Amniotic epithelial cell (primary cell): ENCODE measurements around the gene KLHL20.
"Not testable (repeated sequence)": the region's sequence is repeated elsewhere in the genome, so short reads cannot be mapped to it uniquely, and the experiment has no call there.

Experiments used
- DNase-seq: peaks from one replicate; pipeline ENCODE4 v3.0.0-alpha.2; 2010; ENCODE audit warnings: low read depth

The KLHL20 gene

GRCh38 chr1:173714759-173715537 lies at the start of gene KLHL20:
TSS of gene KLHL20 (plus strand) at chr1:173714981. CDS start at chr1:173716044, 1,063 bp downstream.
- DNase-seq, result peak; percentile 91

DNA sequence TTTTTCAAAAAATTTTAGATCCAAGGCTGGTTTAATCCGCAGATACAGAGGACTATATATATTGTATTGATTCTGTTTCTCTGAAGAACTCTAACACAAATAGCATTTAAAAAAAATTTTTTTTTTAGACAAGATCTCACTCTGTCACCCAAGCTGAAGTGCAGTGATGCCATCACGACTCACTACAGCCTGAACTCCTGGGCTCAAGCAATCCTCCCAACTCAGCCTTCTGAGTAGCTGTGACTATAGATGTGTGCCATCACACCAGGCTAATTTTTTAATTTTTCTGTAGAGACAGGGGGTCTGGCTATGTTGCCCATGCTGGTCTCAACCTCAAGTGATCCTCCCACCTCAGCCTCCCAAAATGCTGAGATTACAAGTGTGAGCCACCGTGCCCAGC lies 48.1 kb upstream of the KLHL20 start:
- DNase-seq, result no peak

- peak; percentile 23 for DNase-seq
Measured at GRCh38 chr1:173669491-173669941, 45.3 kb upstream of the KLHL20 start, which contains the start of gene ANKRD45. TSS of gene ANKRD45 (minus strand) at chr1:173669851. CDS start at chr1:173659418, 10,433 bp downstream.

- DNase-seq, result not testable (repeated sequence)
Measured at GRCh38 chr1:173674496-173674895, 40.3 kb upstream of the KLHL20 start.

- DNase-seq, result not testable (repeated sequence)
Measured at GRCh38 chr1:173680152-173680551, 34.6 kb upstream of the KLHL20 start.

GRCh38 chr1:173682184-173682583 lies 32.6 kb upstream of the KLHL20 start:
- DNase-seq, result peak; percentile 2

GRCh38 chr1:173683838-173684237 lies 30.9 kb upstream of the KLHL20 start:
- DNase-seq, result not testable (repeated sequence)

DNA sequence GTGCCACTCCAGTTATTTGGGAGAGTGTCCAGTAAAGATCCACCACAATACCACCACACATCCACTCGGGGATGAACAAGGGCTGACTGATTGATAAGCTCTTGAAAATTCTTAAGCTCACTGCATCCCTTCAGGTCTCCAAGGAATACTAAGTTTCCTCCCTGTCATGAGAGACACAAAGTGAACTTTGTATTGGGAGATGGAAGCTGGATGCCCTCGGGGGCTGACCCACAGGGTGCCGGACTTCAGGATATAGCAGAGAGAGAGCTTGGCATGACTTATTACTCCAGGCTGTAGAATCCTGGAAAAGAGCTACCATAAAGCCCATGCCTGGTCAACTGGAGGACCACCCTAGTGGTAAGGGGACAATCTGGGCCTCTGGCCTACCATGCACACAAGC lies 29.7 kb upstream of the KLHL20 start:
- not testable (repeated sequence) for DNase-seq

DNA sequence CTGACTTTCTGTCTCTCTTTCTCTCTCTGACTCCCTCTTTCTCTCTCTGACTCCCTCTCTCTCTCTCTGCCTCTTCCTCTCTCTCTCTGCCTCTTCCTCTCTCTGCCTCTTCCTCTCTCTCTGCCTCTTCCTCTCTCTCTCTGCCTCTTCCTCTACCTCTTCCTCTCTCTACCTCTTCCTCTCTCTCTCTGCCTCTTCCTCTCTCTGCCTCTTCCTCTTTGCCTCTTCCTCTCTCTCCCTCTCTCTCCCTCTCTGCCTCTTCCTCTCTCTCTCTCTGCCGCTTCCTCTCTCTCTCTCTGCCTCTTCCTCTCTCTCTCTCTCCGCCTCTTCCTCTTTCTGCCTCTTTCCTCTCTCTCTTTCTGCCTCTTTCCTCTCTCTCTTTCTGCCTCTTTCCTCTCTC lies 26.5 kb upstream of the KLHL20 start:
- DNase-seq, result no peak

DNA sequence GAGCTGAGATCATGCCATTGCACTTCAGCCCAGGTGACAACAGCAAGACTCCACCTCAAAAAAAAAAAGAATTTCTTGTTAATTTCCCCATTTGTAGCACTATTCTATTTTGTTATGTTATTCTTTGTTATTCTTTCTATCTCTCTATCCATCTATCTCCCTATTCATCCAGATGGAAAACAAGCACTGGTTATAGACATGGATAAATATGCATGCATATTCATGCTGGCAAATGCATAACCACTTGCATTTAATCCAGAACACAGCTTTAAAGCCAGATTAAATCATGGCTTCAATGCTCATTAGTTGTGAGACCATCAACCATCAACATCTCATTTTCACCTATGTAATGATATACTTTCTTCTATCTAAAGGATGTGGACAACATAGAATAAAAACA lies 21.5 kb upstream of the KLHL20 start:
- DNase-seq, result no peak

- not testable (repeated sequence) for DNase-seq
Measured at GRCh38 chr1:173701299-173701698, 13.5 kb upstream of the KLHL20 start.

GRCh38 chr1:173702736-173703135 lies 12.0 kb upstream of the KLHL20 start:
- DNase-seq, result no peak

DNA sequence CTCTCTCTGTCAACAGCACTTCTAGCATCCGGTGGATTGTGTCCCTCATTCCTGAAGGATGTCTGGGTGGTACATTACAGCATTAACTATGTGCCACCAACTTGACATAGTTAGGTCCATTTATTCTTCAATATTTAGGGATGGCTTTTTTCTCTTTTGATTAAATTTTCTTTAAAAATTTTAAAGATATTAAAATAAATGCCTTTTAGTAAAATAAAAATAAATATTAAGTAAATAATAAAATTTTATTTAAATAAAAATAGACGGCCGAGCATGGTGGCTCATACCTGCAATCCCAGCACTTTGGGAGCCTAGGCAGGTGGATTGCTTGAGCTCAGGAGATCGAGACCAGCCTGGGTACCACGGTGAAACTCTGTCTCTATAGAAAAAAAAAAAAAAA lies 9.7 kb upstream of the KLHL20 start:
- no peak for DNase-seq

GRCh38 chr1:173708787-173709186 lies 6.0 kb upstream of the KLHL20 start:
- no peak for DNase-seq

DNA sequence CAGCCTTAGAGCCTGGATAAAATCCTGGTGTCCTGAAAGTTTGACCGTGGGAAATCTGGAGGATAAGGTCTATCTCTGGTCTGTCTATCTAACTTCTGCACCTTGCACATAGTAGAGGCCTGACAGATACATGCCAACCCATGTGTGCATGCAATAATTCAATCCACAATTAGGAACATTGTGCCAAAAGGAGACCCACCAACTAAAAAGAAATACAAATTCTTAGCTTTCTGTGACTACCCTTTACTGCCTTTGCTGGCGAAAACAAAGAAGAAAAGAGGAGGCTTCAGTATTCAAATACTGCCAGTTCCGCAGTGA lies 381 bp upstream of the KLHL20 start:
- DNase-seq, result no peak

- DNase-seq, result no peak
Measured at GRCh38 chr1:173715538-173715844, 710 bp downstream of the KLHL20 start.

DNA sequence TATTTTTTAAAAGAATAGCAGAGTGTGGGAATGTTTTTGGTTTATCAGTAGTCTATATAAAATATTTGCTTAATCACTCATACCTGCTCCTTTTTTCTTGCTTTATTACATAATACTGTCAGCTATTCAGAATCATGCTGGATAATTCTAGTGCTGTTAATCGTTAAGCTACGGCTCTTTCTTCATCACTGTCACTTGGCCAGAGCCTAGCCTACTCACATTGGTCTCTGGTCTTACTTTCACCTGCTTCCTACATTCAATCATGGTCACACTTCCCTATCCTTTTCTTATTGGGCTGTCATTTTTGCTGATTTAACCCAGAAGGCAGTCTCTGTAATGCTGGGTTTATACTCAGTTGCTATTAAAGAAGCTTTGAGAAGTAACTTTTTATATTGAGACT lies 2.5 kb downstream of the KLHL20 start:
- no peak for DNase-seq

DNA sequence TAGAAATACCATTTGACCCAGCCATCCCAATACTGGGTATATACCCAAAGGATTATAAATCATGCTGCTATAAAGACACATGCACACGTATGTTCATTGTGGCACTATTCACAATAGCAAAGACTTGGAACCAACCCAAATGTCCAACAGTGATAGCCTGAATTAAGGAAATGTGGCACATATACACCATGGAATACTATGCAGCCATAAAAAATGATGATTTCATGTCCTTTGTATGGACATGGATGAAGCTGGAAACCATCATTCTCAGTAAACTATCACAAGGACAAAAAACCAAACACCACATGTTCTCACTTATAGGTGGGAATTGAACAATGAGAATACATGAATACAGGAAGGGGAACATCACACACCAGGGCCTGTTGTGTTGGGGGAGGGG lies 16.6 kb downstream of the KLHL20 start:
- DNase-seq, result not testable (repeated sequence)

- no peak for DNase-seq
Measured at GRCh38 chr1:173733912-173734311, 19.1 kb downstream of the KLHL20 start.

DNA sequence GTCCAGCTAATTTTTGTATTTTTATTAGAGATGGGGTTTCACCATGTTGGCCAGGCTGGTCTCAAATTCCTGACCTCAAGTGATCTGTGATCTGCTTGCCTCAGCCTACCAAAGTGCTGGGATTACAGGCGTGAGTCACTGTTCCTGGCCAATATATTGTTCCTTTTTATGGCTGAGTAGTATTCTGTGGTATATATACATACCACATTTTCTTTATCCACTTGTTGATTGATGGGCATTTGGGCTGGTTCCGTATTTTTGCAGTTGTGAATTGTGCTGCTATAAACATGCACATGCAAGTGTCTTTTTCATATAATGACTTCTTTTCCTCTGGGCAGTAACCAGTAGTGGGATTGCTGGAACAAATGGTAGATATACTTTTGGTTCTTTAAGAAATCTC lies 21.3 kb downstream of the KLHL20 start:
- DNase-seq, result not testable (repeated sequence)

DNA sequence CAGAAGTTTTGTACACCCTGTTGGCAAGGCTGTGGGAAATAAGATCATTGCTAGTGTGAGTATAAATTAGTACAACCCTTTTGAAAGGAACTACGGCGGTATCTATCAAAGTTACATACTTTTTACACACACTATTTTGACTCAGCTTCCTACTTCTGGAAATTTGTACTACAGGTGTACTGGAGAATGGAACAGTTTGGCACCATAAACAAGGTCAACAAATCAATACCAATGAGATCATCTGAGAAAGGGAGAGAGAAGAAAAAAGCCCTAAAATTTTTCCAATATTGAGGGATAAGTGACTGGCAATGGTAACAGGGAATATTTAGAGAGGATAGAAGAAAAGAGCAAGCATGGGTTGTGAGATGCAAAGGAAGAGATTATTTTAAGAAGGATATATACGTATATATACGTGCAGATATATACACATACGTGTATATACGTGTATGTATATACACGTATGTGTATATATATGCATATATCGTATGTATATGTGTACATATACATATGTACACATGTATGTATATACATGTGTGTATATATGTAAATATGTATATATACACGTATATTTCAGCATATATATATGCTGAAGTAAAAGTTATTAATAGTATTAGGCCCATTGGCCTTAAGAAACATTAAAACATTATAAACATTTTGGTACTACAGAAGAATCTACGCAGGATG lies 27.6 kb downstream of the KLHL20 start:
- no peak for DNase-seq

GRCh38 chr1:173744651-173745050 lies 29.9 kb downstream of the KLHL20 start:
- no peak for DNase-seq

- no peak for DNase-seq
Measured at GRCh38 chr1:173749137-173749536, 34.4 kb downstream of the KLHL20 start.

DNA sequence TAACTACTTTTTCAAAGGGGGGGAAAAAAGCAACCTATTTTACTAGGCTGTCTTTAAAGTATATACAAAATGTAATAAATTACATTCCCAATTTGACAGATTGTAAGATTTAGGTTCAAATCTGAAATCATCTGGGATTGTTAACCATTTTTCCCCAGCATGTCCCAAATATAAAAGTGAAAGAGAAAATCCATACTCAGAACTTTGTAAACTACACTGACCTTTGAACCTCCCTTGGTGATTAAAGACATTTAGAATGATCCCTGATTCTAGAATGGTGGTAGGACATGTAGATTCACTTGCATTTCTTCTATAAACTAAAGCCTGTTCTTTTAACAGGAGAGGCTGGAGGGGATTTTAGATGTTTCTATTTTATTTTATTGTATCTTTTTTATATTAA lies 39.0 kb downstream of the KLHL20 start:
- DNase-seq, result no peak
